ENCODE results near the gene MC2R.
"Not testable (repeated sequence)": the region's sequence is repeated elsewhere in the genome, so short reads cannot be mapped to it uniquely, and the experiment has no call there.

The MC2R gene

GRCh38 chr18:13871701-13872100, 43.6 kb downstream of the MC2R start:
- TF ChIP-seq ZNF70 (CRISPR knock-in tag; IDR thresholded peaks at IDR 0.05) = no peak
- TF ChIP-seq ZFP3 (CRISPR knock-in tag; IDR thresholded peaks at IDR 0.05) = no peak
- TF ChIP-seq ZNF565 (CRISPR knock-in tag; conservative IDR thresholded peaks at IDR 0.05; ENCODE audit: low read depth) = no peak
- TF ChIP-seq ZNF8 (CRISPR knock-in tag; IDR thresholded peaks at IDR 0.05) = no peak
- no peak for TF ChIP-seq ISL1 (CRISPR knock-in tag; IDR thresholded peaks at IDR 0.05)
- no peak for TF ChIP-seq POU6F1 (CRISPR knock-in tag; IDR thresholded peaks at IDR 0.05; ENCODE audit: borderline replicate concordance, low read depth)
- no peak for TF ChIP-seq SNAI2 (CRISPR knock-in tag; IDR thresholded peaks at IDR 0.05)
- TF ChIP-seq PATZ1 (CRISPR knock-in tag; IDR thresholded peaks at IDR 0.05; ENCODE audit: borderline replicate concordance) = no peak
- TF ChIP-seq ARNTL (CRISPR knock-in tag; IDR thresholded peaks at IDR 0.05; ENCODE audit: borderline replicate concordance, low read depth) = no peak
- TF ChIP-seq TCF4 (CRISPR knock-in tag; IDR thresholded peaks at IDR 0.05; ENCODE audit: borderline replicate concordance) = no peak
- no peak for TF ChIP-seq ZC3H10 (CRISPR knock-in tag; IDR thresholded peaks at IDR 0.05)
- TF ChIP-seq CREB5 (CRISPR knock-in tag; IDR thresholded peaks at IDR 0.05; ENCODE audit: low read depth) = no peak
- TF ChIP-seq PPARA (CRISPR knock-in tag; IDR thresholded peaks at IDR 0.05; ENCODE audit: borderline replicate concordance) = no peak
- TF ChIP-seq BACH2 (CRISPR knock-in tag; IDR thresholded peaks at IDR 0.05; ENCODE audit: borderline replicate concordance) = no peak
- TF ChIP-seq CSRNP3 (CRISPR knock-in tag; IDR thresholded peaks at IDR 0.05) = no peak
- TF ChIP-seq CSDC2 (CRISPR knock-in tag; IDR thresholded peaks at IDR 0.05) = no peak
- no peak for TF ChIP-seq ZFP30 (CRISPR knock-in tag; IDR thresholded peaks at IDR 0.05)
- no peak for ATAC-seq

- no peak; the same call in 2 of the 3 replicates for ATAC-seq
- TF ChIP-seq CREB5 (CRISPR knock-in tag; IDR thresholded peaks at IDR 0.05; ENCODE audit: low read depth) (no peak), OSR1 (CRISPR knock-in tag; IDR thresholded peaks at IDR 0.05) (no peak), ZFP3 (CRISPR knock-in tag; IDR thresholded peaks at IDR 0.05) (no peak), PATZ1 (CRISPR knock-in tag; IDR thresholded peaks at IDR 0.05; ENCODE audit: borderline replicate concordance) (no peak), CSDC2 (CRISPR knock-in tag; IDR thresholded peaks at IDR 0.05) (no peak), SNAI2 (CRISPR knock-in tag; IDR thresholded peaks at IDR 0.05) (no peak), TCF4 (CRISPR knock-in tag; IDR thresholded peaks at IDR 0.05; ENCODE audit: borderline replicate concordance) (no peak), CSRNP3 (CRISPR knock-in tag; IDR thresholded peaks at IDR 0.05) (no peak), RARB (CRISPR knock-in tag; IDR thresholded peaks at IDR 0.05) (no peak), POU6F1 (CRISPR knock-in tag; IDR thresholded peaks at IDR 0.05; ENCODE audit: borderline replicate concordance, low read depth) (no peak), ZNF70 (CRISPR knock-in tag; IDR thresholded peaks at IDR 0.05) (no peak), ZNF565 (CRISPR knock-in tag; conservative IDR thresholded peaks at IDR 0.05; ENCODE audit: low read depth) (no peak), PPARA (CRISPR knock-in tag; IDR thresholded peaks at IDR 0.05; ENCODE audit: borderline replicate concordance) (no peak), ZFP30 (CRISPR knock-in tag; IDR thresholded peaks at IDR 0.05) (no peak), BACH2 (CRISPR knock-in tag; IDR thresholded peaks at IDR 0.05; ENCODE audit: borderline replicate concordance) (no peak), ARNTL (CRISPR knock-in tag; IDR thresholded peaks at IDR 0.05; ENCODE audit: borderline replicate concordance, low read depth) (no peak), ISL1 (CRISPR knock-in tag; IDR thresholded peaks at IDR 0.05) (no peak), ZC3H10 (CRISPR knock-in tag; IDR thresholded peaks at IDR 0.05) (no peak), TOX (CRISPR knock-in tag; IDR thresholded peaks at IDR 0.05; ENCODE audit: borderline replicate concordance) (no peak), GLIS3 (CRISPR knock-in tag; IDR thresholded peaks at IDR 0.05) (no peak)
These were observed 46.6 kb downstream of the MC2R start for GRCh38 chr18:13868501-13869271.

GRCh38 chr18:13862898-13863297, 52.4 kb downstream of the MC2R start:
- not testable (repeated sequence) for ATAC-seq

Data from SK-N-SH treated with all-trans-retinoic acid at 6 μM for 48 hours (cell line).